ENCODE measurements around the gene DNAH11. TPM values are rescaled to one million over a fixed set of nuclear protein-coding genes. Genes with fewer than 3 reads are reported as not detected.
"Not testable (repeated sequence)": the region's sequence is repeated elsewhere in the genome, so short reads cannot be mapped to it uniquely, and the experiment has no call there.

DNAH11 gene
- total and polyA plus RNA-seq, 2 donors, result 3.9 to 4.9 TPM

- peaks cover 0 to 6% of the 10 kb centered on the region in 2 donors for H3K4me1 ChIP-seq (ENCODE audit: control insufficient read depth in 2 of 2, insufficient read depth in 2 of 2, low read length in 2 of 2)
- H3K27me3 ChIP-seq (ENCODE audit: control insufficient read depth in 2 of 2, insufficient read depth in 1 of 2, low read length in 1 of 2), result no peaks in the 10 kb centered on the region
- peaks cover 29 to 32% of the 10 kb centered on the region in 2 donors for H3K36me3 ChIP-seq (ENCODE audit: control insufficient read depth in 2 of 2, insufficient read depth in 2 of 2, low read length in 1 of 2)
- no peaks in the 10 kb centered on the region for H3K9me3 ChIP-seq (ENCODE audit: control insufficient read depth in 2 of 2, insufficient read depth in 1 of 2, low read length in 1 of 2)
- H3K27ac ChIP-seq (ENCODE audit: low read depth in 1 of 2, low read length in 1 of 2), result no peak overlapping the region
- DNase-seq (ENCODE audit: low read depth in 6 of 9, low spot score in 9 of 9), result no peak
- H3K4me3 ChIP-seq (ENCODE audit: low read length in 2 of 2), result no peak overlapping the region
- over 99% methylated on average over 2 of the region's 2 CpGs for WGBS
Observed at GRCh38 chr7:21918216-21918615, 375.4 kb downstream of the DNAH11 start.

DNA sequence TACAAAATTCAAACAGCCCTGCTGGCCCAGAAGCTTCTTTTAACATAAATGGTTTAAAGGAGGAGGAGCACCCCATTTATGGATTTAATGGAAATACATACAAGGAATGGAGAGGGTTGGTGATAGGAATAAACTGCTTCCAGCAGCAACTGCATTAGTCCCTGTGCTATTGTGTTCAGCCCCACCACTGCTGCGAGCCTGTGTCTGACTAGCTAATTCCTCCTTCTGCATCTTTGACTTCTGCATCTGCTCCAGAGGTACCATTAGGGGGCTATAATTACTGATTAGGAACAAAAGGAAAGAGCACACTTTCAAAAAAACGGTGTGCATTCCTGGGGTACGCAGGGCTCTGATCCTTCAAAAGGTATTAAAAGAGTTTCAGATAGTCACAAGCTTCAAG is 378.1 kb downstream of the DNAH11 start:
- peaks cover 4 to 9% of the 10 kb centered on the region in 2 donors for H3K36me3 ChIP-seq (ENCODE audit: control insufficient read depth in 2 of 2, insufficient read depth in 2 of 2, low read length in 1 of 2)
- DNase-seq (ENCODE audit: low read depth in 6 of 9, low spot score in 9 of 9), result no peak
- H3K4me1 ChIP-seq (ENCODE audit: control insufficient read depth in 2 of 2, insufficient read depth in 2 of 2, low read length in 2 of 2), result no peaks in the 10 kb centered on the region
- WGBS, result 65% methylated on average over 3 of the region's 3 CpGs
- H3K27ac ChIP-seq (ENCODE audit: low read depth in 1 of 2, low read length in 1 of 2), result no peak overlapping the region
- H3K27me3 ChIP-seq (ENCODE audit: control insufficient read depth in 2 of 2, insufficient read depth in 1 of 2, low read length in 1 of 2), result no peaks in the 10 kb centered on the region
- H3K4me3 ChIP-seq (ENCODE audit: low read length in 2 of 2), result no peak overlapping the region
- no peaks in the 10 kb centered on the region for H3K9me3 ChIP-seq (ENCODE audit: control insufficient read depth in 2 of 2, insufficient read depth in 1 of 2, low read length in 1 of 2)

GRCh38 chr7:21922605-21923004 is 379.8 kb downstream of the DNAH11 start:
- no peak overlapping the region for H3K27ac ChIP-seq (ENCODE audit: low read depth in 1 of 2, low read length in 1 of 2)
- no peaks in the 10 kb centered on the region for H3K27me3 ChIP-seq (ENCODE audit: control insufficient read depth in 2 of 2, insufficient read depth in 1 of 2, low read length in 1 of 2)
- H3K4me3 ChIP-seq (ENCODE audit: low read length in 2 of 2), result no peak overlapping the region
- DNase-seq (ENCODE audit: low read depth in 6 of 9, low spot score in 9 of 9), result no peak
- no peaks in the 10 kb centered on the region for H3K4me1 ChIP-seq (ENCODE audit: control insufficient read depth in 2 of 2, insufficient read depth in 2 of 2, low read length in 2 of 2)
- H3K9me3 ChIP-seq (ENCODE audit: control insufficient read depth in 2 of 2, insufficient read depth in 1 of 2, low read length in 1 of 2), result no peaks in the 10 kb centered on the region
- no peaks in the 10 kb centered on the region for H3K36me3 ChIP-seq (ENCODE audit: control insufficient read depth in 2 of 2, insufficient read depth in 2 of 2, low read length in 1 of 2)
- WGBS, result 97% methylated on average over 5 of the region's 5 CpGs

DNA sequence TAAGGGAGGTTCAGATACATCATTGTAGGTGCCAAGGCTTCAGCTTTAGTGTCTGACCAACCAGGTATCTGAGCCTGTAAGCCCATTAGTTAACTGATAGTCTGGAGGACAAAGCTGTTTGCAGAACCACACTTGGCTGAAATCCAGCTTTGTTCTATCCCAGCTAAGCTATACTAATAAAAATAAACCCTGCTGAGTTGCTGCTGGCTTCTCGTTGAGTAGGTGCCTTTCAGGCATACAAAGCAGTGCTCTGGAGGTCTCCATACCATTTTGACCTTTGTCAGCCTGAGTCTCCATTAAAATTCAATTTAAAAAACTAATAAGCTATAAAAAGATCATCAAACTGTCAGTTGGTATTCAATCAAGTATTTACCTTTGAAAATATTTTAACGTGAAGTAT is 380.8 kb downstream of the DNAH11 start:
- no peak for DNase-seq (ENCODE audit: low read depth in 6 of 9, low spot score in 9 of 9)
- 90% methylated on average over 2 of the region's 2 CpGs for WGBS
- no peaks in the 10 kb centered on the region for H3K9me3 ChIP-seq (ENCODE audit: control insufficient read depth in 2 of 2, insufficient read depth in 1 of 2, low read length in 1 of 2)

GRCh38 chr7:21926448-21926847 is 383.6 kb downstream of the DNAH11 start:
- no peak overlapping the region for H3K27ac ChIP-seq (ENCODE audit: low read depth in 1 of 2, low read length in 1 of 2)
- WGBS, result 98% methylated on average over 1 of the region's 1 CpG
- peaks cover 0 to 3% of the 10 kb centered on the region in 2 donors for H3K36me3 ChIP-seq (ENCODE audit: control insufficient read depth in 2 of 2, insufficient read depth in 2 of 2, low read length in 1 of 2)
- no peaks in the 10 kb centered on the region for H3K27me3 ChIP-seq (ENCODE audit: control insufficient read depth in 2 of 2, insufficient read depth in 1 of 2, low read length in 1 of 2)
- H3K4me1 ChIP-seq (ENCODE audit: control insufficient read depth in 2 of 2, insufficient read depth in 2 of 2, low read length in 2 of 2), result no peaks in the 10 kb centered on the region
- no peak overlapping the region for H3K4me3 ChIP-seq (ENCODE audit: low read length in 2 of 2)
- peaks cover 0 to 4% of the 10 kb centered on the region in 2 donors for H3K9me3 ChIP-seq (ENCODE audit: control insufficient read depth in 2 of 2, insufficient read depth in 1 of 2, low read length in 1 of 2)
- no peak for DNase-seq (ENCODE audit: low read depth in 6 of 9, low spot score in 9 of 9)

More for the DNA sequence above, 380.8 kb downstream of the DNAH11 start:
- no peak overlapping the region for H3K4me3 ChIP-seq (ENCODE audit: low read length in 2 of 2)
- H3K4me1 ChIP-seq (ENCODE audit: control insufficient read depth in 2 of 2, insufficient read depth in 2 of 2, low read length in 2 of 2), result no peaks in the 10 kb centered on the region
- no peak overlapping the region for H3K27ac ChIP-seq (ENCODE audit: low read depth in 1 of 2, low read length in 1 of 2)
- H3K36me3 ChIP-seq (ENCODE audit: control insufficient read depth in 2 of 2, insufficient read depth in 2 of 2, low read length in 1 of 2), result peaks cover 0 to 3% of the 10 kb centered on the region in 2 donors
- no peaks in the 10 kb centered on the region for H3K27me3 ChIP-seq (ENCODE audit: control insufficient read depth in 2 of 2, insufficient read depth in 1 of 2, low read length in 1 of 2)

- no peak overlapping the region for H3K27ac ChIP-seq (ENCODE audit: low read depth in 1 of 2, low read length in 1 of 2)
- H3K4me3 ChIP-seq (ENCODE audit: low read length in 2 of 2), result no peak overlapping the region
- peaks cover 0 to 3% of the 10 kb centered on the region in 2 donors for H3K36me3 ChIP-seq (ENCODE audit: control insufficient read depth in 2 of 2, insufficient read depth in 2 of 2, low read length in 1 of 2)
- H3K9me3 ChIP-seq (ENCODE audit: control insufficient read depth in 2 of 2, insufficient read depth in 1 of 2, low read length in 1 of 2), result peaks cover 0 to 4% of the 10 kb centered on the region in 2 donors
- DNase-seq (ENCODE audit: low read depth in 6 of 9, low spot score in 9 of 9), result no peak
- WGBS, result 89% methylated on average over 6 of the region's 6 CpGs
- no peaks in the 10 kb centered on the region for H3K27me3 ChIP-seq (ENCODE audit: control insufficient read depth in 2 of 2, insufficient read depth in 1 of 2, low read length in 1 of 2)
- H3K4me1 ChIP-seq (ENCODE audit: control insufficient read depth in 2 of 2, insufficient read depth in 2 of 2, low read length in 2 of 2), result no peaks in the 10 kb centered on the region
Observed at GRCh38 chr7:21927693-21928092, 384.9 kb downstream of the DNAH11 start.

DNA sequence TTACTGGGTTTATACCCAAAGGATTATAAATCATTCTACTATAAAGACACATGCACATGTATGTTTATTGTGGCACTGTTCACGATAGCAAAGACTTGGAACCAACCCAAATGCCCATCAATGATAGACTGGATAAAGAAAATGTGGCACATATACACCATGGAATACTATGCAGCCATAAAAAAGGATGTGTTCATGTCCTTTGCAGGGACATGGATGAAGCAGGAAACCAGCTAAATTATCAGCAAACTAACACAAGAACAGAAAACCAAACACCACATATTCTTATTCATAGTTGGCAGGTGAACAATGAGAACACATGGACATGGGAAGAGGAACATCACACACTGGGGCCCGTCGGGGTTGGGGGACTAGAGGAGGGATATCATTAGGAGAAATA is 390.5 kb downstream of the DNAH11 start:
- not testable (repeated sequence) for H3K4me3 ChIP-seq (ENCODE audit: low read length in 2 of 2); H3K4me1 ChIP-seq (ENCODE audit: control insufficient read depth in 2 of 2, insufficient read depth in 2 of 2, low read length in 2 of 2); DNase-seq (ENCODE audit: low read depth in 6 of 9, low spot score in 9 of 9); H3K27me3 ChIP-seq (ENCODE audit: control insufficient read depth in 2 of 2, insufficient read depth in 1 of 2, low read length in 1 of 2); H3K27ac ChIP-seq (ENCODE audit: low read depth in 1 of 2, low read length in 1 of 2); H3K9me3 ChIP-seq (ENCODE audit: control insufficient read depth in 2 of 2, insufficient read depth in 1 of 2, low read length in 1 of 2)
- H3K36me3 ChIP-seq (ENCODE audit: control insufficient read depth in 2 of 2, insufficient read depth in 2 of 2, low read length in 1 of 2), result peaks cover 0 to 10% of the 10 kb centered on the region in 2 donors
- WGBS, result 94% methylated on average over 3 of the region's 3 CpGs

DNA sequence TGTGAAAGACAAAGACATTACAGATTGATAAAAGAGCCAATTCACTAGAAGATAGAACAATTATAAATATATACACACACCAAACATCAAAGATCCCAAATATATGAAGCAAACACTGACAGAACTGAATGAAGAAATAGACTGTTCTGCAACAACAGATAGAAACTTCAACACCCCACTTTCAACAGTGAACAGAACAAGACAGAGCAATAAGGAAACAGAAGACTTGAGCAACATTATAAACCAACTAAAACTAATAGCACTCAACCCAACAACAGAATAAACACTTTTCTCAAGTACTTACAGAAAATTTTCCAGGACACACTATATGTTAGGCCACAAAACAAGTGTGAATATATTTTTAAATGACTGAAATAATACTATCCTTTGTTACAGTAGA is 392.0 kb downstream of the DNAH11 start:
- H3K36me3 ChIP-seq (ENCODE audit: control insufficient read depth in 2 of 2, insufficient read depth in 2 of 2, low read length in 1 of 2), result peaks cover 0 to 24% of the 10 kb centered on the region in 2 donors
- H3K27ac ChIP-seq (ENCODE audit: low read depth in 1 of 2, low read length in 1 of 2), result no peak overlapping the region
- no peaks in the 10 kb centered on the region for H3K27me3 ChIP-seq (ENCODE audit: control insufficient read depth in 2 of 2, insufficient read depth in 1 of 2, low read length in 1 of 2)
- DNase-seq (ENCODE audit: low read depth in 6 of 9, low spot score in 9 of 9), result no peak
- H3K4me1 ChIP-seq (ENCODE audit: control insufficient read depth in 2 of 2, insufficient read depth in 2 of 2, low read length in 2 of 2), result peaks cover 3 to 4% of the 10 kb centered on the region in 2 donors
- no peak overlapping the region for H3K4me3 ChIP-seq (ENCODE audit: low read length in 2 of 2)
- H3K9me3 ChIP-seq (ENCODE audit: control insufficient read depth in 2 of 2, insufficient read depth in 1 of 2, low read length in 1 of 2), result peaks cover 0 to 9% of the 10 kb centered on the region in 2 donors

- peaks cover 0 to 5% of the 10 kb centered on the region in 2 donors for H3K9me3 ChIP-seq (ENCODE audit: control insufficient read depth in 2 of 2, insufficient read depth in 1 of 2, low read length in 1 of 2)
- H3K4me1 ChIP-seq (ENCODE audit: control insufficient read depth in 2 of 2, insufficient read depth in 2 of 2, low read length in 2 of 2), result peaks cover 27 to 30% of the 10 kb centered on the region in 2 donors
- H3K36me3 ChIP-seq (ENCODE audit: control insufficient read depth in 2 of 2, insufficient read depth in 2 of 2, low read length in 1 of 2), result peaks cover 0 to 27% of the 10 kb centered on the region in 2 donors
- no peak for DNase-seq (ENCODE audit: low read depth in 6 of 9, low spot score in 9 of 9)
- no peak overlapping the region for H3K4me3 ChIP-seq (ENCODE audit: low read length in 2 of 2)
- no peaks in the 10 kb centered on the region for H3K27me3 ChIP-seq (ENCODE audit: control insufficient read depth in 2 of 2, insufficient read depth in 1 of 2, low read length in 1 of 2)
- H3K27ac ChIP-seq (ENCODE audit: low read depth in 1 of 2, low read length in 1 of 2), result no peak overlapping the region
- over 99% methylated on average over 2 of the region's 2 CpGs for WGBS
Observed at GRCh38 chr7:21938463-21938862, 395.6 kb downstream of the DNAH11 start.
